Measurements from ENCODE around the gene CLEC20A.

DNA sequence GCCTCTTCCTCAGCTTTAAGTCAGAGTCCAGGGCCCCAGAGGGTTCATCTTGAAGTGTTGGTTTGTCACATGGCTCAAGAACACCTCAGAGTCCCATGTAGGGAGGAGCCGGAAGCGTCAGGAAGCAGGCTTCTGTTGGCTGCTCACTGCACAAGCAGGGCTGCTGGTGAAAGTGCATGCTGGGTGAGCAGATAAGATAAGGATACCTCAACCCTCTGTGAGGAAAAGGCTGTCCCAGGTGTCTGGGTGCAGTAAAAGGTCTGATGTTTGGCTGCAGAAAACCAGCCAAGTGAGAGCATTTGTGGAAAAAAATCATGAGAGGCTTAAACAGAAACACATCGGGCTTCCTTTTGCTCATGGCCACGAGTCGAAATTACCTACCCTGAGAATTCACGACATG lies 9.9 kb upstream of the CLEC20A start:
- TF ChIP-seq ZNF274 (IDR thresholded peaks at IDR 0.05; ENCODE audit: low read depth, low read length) (no peak), YY1 (IDR thresholded peaks at IDR 0.05; ENCODE audit: insufficient read depth, insufficient read length) (no peak)

All from NT2/D1 (cell line).